ENCODE data around the gene CNTN6. TPM values are rescaled to one million over a fixed set of nuclear protein-coding genes. Genes with fewer than 3 reads are reported as not detected.
A peak's percentile ranks its signal among the peaks of the same experiment; 100 is the strongest.

CNTN6 gene
- total RNA-seq, 1 donor from 2014 or later: not detected

DNA sequence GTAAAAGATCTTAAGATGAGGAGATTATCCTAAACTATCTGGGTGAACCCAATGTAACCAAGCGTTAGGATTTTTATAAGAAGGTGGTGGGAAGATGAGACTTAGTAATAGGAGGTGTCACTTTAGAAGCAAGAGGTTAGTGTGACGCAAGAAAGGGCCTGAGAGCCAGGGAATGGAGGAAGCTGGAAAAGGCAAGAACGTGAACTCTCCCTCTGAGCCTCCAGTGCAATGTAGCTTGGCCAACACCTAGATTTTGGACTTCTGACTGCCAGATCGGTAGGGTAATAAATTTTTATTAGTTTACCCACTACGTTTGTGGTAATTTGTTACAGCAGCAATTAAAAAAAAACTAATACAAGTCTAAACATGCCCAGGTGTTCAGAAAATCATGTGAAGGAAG lies 20.8 kb upstream of the CNTN6 start:
- Histone ChIP-seq H3K4me3 (ENCODE audit: low read depth, low read length) (no peak overlapping the region), H3K27me3 (ENCODE audit: control insufficient read depth, insufficient read depth, low read length) (no peaks in the 10 kb centered on the region), H3K36me3 (ENCODE audit: control insufficient read depth, insufficient read depth, low read length) (no peaks in the 10 kb centered on the region)
- TF ChIP-seq, protein P1, sequence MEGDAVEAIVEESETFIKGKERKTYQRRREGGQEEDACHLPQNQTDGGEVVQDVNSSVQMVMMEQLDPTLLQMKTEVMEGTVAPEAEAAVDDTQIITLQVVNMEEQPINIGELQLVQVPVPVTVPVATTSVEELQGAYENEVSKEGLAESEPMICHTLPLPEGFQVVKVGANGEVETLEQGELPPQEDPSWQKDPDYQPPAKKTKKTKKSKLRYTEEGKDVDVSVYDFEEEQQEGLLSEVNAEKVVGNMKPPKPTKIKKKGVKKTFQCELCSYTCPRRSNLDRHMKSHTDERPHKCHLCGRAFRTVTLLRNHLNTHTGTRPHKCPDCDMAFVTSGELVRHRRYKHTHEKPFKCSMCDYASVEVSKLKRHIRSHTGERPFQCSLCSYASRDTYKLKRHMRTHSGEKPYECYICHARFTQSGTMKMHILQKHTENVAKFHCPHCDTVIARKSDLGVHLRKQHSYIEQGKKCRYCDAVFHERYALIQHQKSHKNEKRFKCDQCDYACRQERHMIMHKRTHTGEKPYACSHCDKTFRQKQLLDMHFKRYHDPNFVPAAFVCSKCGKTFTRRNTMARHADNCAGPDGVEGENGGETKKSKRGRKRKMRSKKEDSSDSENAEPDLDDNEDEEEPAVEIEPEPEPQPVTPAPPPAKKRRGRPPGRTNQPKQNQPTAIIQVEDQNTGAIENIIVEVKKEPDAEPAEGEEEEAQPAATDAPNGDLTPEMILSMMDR (IDR thresholded peaks at IDR 0.05; ENCODE audit: insufficient read depth, low read length, severe bottlenecking): no peak
- FAIRE-seq: no peak
- DNase-seq (ENCODE audit: low read depth): no peak

DNA sequence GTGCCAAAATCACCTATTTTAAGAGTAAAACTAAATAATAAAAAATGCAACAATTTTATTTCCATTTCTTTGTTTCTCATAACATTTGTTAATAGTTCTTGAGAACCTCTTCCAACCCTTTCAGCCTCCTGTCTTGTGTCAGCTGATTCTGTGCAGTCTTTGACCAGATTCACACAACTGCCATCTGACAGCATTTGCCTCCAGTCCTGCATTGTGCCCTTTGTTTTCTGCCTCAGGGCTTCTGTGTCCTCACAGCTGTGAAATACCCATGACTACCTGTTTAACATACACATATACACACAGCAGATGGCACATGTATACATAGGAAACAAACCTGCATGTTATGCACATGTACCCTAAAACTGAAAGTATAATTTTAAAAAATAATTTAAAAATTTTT lies 13.2 kb upstream of the CNTN6 start:
- no peak overlapping the region for H3K4me3 ChIP-seq (ENCODE audit: low read depth, low read length)
- TF ChIP-seq, protein P1 (IDR thresholded peaks at IDR 0.05; ENCODE audit: insufficient read depth, low read length, severe bottlenecking): no peak
- no peaks in the 10 kb centered on the region for H3K36me3 ChIP-seq (ENCODE audit: control insufficient read depth, insufficient read depth, low read length)
- FAIRE-seq (no peak), DNase-seq (ENCODE audit: low read depth) (no peak)
- no peaks in the 10 kb centered on the region for H3K27me3 ChIP-seq (ENCODE audit: control insufficient read depth, insufficient read depth, low read length)

- TF ChIP-seq, protein P1 (IDR thresholded peaks at IDR 0.05; ENCODE audit: insufficient read depth, low read length, severe bottlenecking): peak; percentile 73
- Histone ChIP-seq H3K27me3 (ENCODE audit: control insufficient read depth, insufficient read depth, low read length) (no peaks in the 10 kb centered on the region), H3K36me3 (ENCODE audit: control insufficient read depth, insufficient read depth, low read length) (no peaks in the 10 kb centered on the region), H3K4me3 (ENCODE audit: low read depth, low read length) (no peak overlapping the region)
- DNase-seq (ENCODE audit: low read depth) (peak; percentile 32), FAIRE-seq (no peak)
These were observed 10.7 kb upstream of the CNTN6 start for GRCh38 chr3:1082108-1082507.

- Histone ChIP-seq H3K27me3 (ENCODE audit: control insufficient read depth, insufficient read depth, low read length) (no peaks in the 10 kb centered on the region), H3K36me3 (ENCODE audit: control insufficient read depth, insufficient read depth, low read length) (no peaks in the 10 kb centered on the region), H3K4me3 (ENCODE audit: low read depth, low read length) (no peak overlapping the region)
- no peak for FAIRE-seq
- TF ChIP-seq, protein P1 (IDR thresholded peaks at IDR 0.05; ENCODE audit: insufficient read depth, low read length, severe bottlenecking): no peak
- peak; percentile 64 for DNase-seq (ENCODE audit: low read depth)
These were observed 5.7 kb upstream of the CNTN6 start for GRCh38 chr3:1087066-1087560.

DNA sequence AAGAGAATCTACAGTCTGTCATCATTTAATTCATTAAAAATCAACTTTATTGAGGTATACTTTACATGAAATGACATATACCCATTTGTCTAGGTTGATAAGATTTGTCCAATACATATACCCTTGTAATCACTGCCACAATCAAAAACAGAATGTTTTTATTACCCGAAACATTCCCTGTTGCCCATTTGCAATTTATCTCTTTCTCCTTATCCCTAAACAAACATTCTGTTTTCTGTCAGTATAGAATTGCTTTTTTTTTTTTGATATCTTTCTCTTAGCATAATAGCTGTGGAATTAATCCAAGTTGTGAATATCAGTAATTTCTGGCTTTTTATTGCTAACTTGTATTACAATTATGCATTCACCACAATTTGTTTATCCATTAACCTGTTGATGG lies 4.3 kb upstream of the CNTN6 start:
- Histone ChIP-seq H3K4me3 (ENCODE audit: low read depth, low read length) (no peak overlapping the region), H3K27me3 (ENCODE audit: control insufficient read depth, insufficient read depth, low read length) (no peaks in the 10 kb centered on the region), H3K36me3 (ENCODE audit: control insufficient read depth, insufficient read depth, low read length) (no peaks in the 10 kb centered on the region)
- TF ChIP-seq, protein P1 (IDR thresholded peaks at IDR 0.05; ENCODE audit: insufficient read depth, low read length, severe bottlenecking): no peak
- no peak for DNase-seq (ENCODE audit: low read depth)
- no peak for FAIRE-seq

GRCh38 chr3:1091286-1091685 lies 1.5 kb upstream of the CNTN6 start:
- no peak for FAIRE-seq
- H3K27me3 ChIP-seq (ENCODE audit: control insufficient read depth, insufficient read depth, low read length): no peaks in the 10 kb centered on the region
- no peaks in the 10 kb centered on the region for H3K36me3 ChIP-seq (ENCODE audit: control insufficient read depth, insufficient read depth, low read length)
- TF ChIP-seq, protein P1 (IDR thresholded peaks at IDR 0.05; ENCODE audit: insufficient read depth, low read length, severe bottlenecking): no peak
- DNase-seq (ENCODE audit: low read depth): no peak
- no peak overlapping the region for H3K4me3 ChIP-seq (ENCODE audit: low read depth, low read length)
